ENCODE measurements around the gene SETD2.
A peak's percentile ranks its signal among the peaks of the same experiment; 100 is the strongest.

SETD2 gene

GRCh38 chr3:46976326-46977190 lies 187.4 kb downstream of the SETD2 start, which contains the start of gene CCDC12:
TSS of gene CCDC12 (minus strand) at chr3:46976745. CDS start at chr3:46976732, 13 bp downstream.
- DNase-seq (ENCODE audit: extremely low read depth, insufficient read length): peak; percentile 95
- no peak for TF ChIP-seq CTCF (IDR thresholded peaks at IDR 0.05; ENCODE audit: insufficient read depth, low read length, poor library complexity, severe bottlenecking)
- H3K27me3 ChIP-seq (replicated peaks; ENCODE audit: control insufficient read depth, insufficient read depth, low read length): no peaks in the 10 kb centered on the region
- no peaks in the 10 kb centered on the region for H3K36me3 ChIP-seq (ENCODE audit: control insufficient read depth, insufficient read depth, low read length)
- H3K4me3 ChIP-seq (replicated peaks; ENCODE audit: low read depth, low read length): peak within 1 kb of the TSS; percentile 80

GRCh38 chr3:46974421-46975171 lies 189.3 kb downstream of the SETD2 start:
- no peak for DNase-seq (ENCODE audit: extremely low read depth, insufficient read length)
- TF ChIP-seq CTCF (IDR thresholded peaks at IDR 0.05; ENCODE audit: insufficient read depth, low read length, poor library complexity, severe bottlenecking): no peak
- H3K36me3 ChIP-seq (ENCODE audit: control insufficient read depth, insufficient read depth, low read length): peaks cover 8% of the 10 kb centered on the region
- H3K4me3 ChIP-seq (replicated peaks; ENCODE audit: low read depth, low read length): peak overlapping the region; percentile 80
- no peaks in the 10 kb centered on the region for H3K27me3 ChIP-seq (replicated peaks; ENCODE audit: control insufficient read depth, insufficient read depth, low read length)

- TF ChIP-seq CTCF (IDR thresholded peaks at IDR 0.05; ENCODE audit: insufficient read depth, low read length, poor library complexity, severe bottlenecking): no peak
- Histone ChIP-seq H3K36me3 (ENCODE audit: control insufficient read depth, insufficient read depth, low read length) (peaks cover 14% of the 10 kb centered on the region), H3K27me3 (replicated peaks; ENCODE audit: control insufficient read depth, insufficient read depth, low read length) (no peaks in the 10 kb centered on the region), H3K4me3 (replicated peaks; ENCODE audit: low read depth, low read length) (no peak overlapping the region)
- DNase-seq (ENCODE audit: extremely low read depth, insufficient read length): no peak
Measured at GRCh38 chr3:46972396-46972795, 191.5 kb downstream of the SETD2 start.

- no peak for TF ChIP-seq CTCF (IDR thresholded peaks at IDR 0.05; ENCODE audit: insufficient read depth, low read length, poor library complexity, severe bottlenecking)
- H3K4me3 ChIP-seq (replicated peaks; ENCODE audit: low read depth, low read length): no peak overlapping the region
- no peak for DNase-seq (ENCODE audit: extremely low read depth, insufficient read length)
- H3K36me3 ChIP-seq (ENCODE audit: control insufficient read depth, insufficient read depth, low read length): peaks cover 15% of the 10 kb centered on the region
- H3K27me3 ChIP-seq (replicated peaks; ENCODE audit: control insufficient read depth, insufficient read depth, low read length): no peaks in the 10 kb centered on the region
Measured at GRCh38 chr3:46971742-46972141, 192.2 kb downstream of the SETD2 start.

GRCh38 chr3:46971151-46971550 lies 192.8 kb downstream of the SETD2 start:
- no peak overlapping the region for H3K4me3 ChIP-seq (replicated peaks; ENCODE audit: low read depth, low read length)
- peaks cover 18% of the 10 kb centered on the region for H3K36me3 ChIP-seq (ENCODE audit: control insufficient read depth, insufficient read depth, low read length)
- no peak for DNase-seq (ENCODE audit: extremely low read depth, insufficient read length)
- TF ChIP-seq CTCF (IDR thresholded peaks at IDR 0.05; ENCODE audit: insufficient read depth, low read length, poor library complexity, severe bottlenecking): no peak
- H3K27me3 ChIP-seq (replicated peaks; ENCODE audit: control insufficient read depth, insufficient read depth, low read length): no peaks in the 10 kb centered on the region

Data from GM06990 (cell line).